Muscle of arm (tissue), 12 donors: ENCODE data around the gene GRIA1. TPM values are rescaled to one million over a fixed set of nuclear protein-coding genes. Genes with fewer than 3 reads are reported as not detected.
A peak's percentile ranks its signal among the peaks of the same experiment; 100 is the strongest.

Experiments used
- DNase-seq: peaks from one replicate; pipeline ENCODE4 v3.0.0-alpha.2; 2013
- polyA plus RNA-seq, 12 donors: library from polyadenylated mRNA; unstranded; fragments of 120-200 nt; gene quantifications; one replicate each; pipeline ENCODE4 v1.2.1, GENCODE V29; 2013; ENCODE audit not compliant: insufficient read length in 12 of 12

Gene GRIA1
- polyA plus RNA-seq, 12 donors = 0.65 to 3.6 (median 1.1) TPM; not detected in 2

DNA sequence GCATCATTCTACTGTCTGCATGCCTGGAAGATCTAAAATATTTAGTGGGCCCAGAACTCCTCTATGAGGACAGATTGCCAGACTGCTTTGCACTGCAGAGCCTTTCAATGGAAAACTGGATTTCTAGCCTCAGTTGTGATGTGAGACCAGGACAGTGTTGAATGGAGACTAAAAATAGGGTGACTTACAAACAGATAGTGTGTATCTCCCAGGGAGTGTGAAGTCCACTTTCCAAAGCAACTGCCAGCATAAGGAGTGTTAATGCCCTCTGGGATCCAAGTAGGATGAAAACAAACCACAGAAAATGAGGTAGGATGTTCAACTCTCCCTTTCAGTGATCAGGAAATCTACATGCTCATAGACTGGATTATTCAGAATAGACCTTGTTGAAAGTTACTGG lies 119.5 kb downstream of the GRIA1 start:
- DNase-seq = no peak

DNA sequence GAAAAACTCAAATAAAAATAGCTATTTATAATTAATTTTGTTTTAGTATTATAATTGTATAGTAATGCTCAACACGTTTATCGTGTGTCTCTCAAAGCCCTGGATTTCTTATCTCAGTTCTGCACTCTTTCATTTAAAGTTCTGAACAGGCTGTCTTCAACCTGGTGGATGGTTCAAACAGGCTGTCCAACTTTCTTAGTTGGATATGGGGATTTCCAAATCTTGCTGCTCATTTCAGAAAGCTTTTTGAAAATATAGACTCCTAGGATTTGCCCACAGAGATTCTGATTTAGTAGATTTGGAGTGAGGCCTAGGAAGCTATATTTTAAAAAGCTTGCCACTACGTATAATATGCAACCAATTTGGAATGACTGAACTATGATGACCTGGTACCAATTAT lies 120.3 kb downstream of the GRIA1 start:
- DNase-seq = no peak

DNA sequence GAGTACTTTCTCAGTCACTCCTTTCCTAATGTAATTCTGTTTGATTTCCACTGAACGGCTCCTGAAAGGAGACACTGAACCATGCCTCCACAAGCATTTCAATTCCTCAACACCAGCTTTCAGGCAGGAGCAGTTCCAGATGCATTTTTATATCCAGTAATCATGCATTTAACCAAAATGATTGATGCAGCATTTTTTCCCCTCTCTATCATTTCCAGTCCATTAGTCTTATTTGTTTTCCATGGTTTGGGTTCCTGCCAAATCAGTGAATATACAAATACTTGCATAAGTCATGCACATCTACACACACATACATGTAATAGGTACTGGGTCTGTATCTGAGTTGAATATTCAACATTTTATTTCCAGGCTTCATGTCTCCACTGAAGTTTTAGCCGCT lies 122.7 kb downstream of the GRIA1 start:
- no peak for DNase-seq

DNA sequence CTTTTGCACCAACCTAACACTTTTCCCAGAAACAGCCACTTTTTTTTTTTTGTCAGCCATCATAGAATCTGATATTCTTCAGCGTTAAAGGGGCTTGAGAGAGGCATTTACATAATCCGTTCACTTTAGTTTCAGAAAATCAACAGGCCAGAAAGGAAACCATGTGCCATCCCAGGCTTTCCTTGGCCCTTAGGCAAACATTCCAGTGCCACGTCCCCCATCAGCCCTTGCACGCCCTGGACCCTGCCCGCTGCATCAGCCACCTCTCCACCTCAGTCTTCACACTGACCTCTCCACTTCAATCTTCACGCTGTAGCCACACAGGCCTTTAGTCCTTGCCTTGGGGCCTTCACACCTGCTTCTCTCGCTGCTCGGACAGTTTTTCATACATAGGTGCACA lies 123.2 kb downstream of the GRIA1 start:
- DNase-seq = no peak

DNA sequence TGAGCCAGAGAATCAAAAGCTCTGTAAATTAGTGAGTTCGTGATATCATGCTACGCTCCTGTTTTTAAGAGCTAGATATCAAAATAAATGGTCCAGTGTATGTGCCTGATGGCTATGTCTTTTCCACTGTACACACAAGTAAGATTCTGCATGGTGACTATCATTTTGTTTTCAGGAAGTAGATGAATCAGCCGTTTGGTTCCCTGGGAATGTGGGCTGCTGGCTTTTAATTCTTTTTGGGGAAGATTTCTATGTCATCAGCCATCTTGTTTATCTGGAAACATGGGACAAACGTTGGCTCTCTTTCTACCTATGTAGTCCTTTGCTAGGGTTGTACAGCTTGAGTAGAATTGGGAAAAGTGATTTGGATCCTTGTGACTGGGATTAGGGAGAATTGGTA lies 126.7 kb downstream of the GRIA1 start:
- no peak for DNase-seq

DNA sequence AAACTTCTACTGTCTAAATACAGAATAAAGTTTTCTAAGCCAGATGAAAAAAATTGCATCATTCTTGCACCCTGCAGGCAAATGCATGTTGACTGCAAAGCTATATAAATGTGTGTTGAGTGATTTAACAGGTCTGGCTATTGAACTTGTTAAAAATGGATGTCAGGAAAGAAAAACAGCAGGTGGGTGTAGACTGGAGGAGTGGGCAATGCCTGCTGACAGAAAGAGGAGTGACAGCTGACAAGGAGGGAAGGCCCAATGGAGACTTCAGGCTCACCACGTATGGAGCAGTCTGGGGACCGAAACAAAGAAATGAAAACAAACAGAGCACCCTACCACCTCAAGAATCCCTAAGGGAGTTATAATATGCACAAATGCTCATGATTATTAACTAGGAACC lies 127.8 kb downstream of the GRIA1 start:
- DNase-seq = no peak

DNA sequence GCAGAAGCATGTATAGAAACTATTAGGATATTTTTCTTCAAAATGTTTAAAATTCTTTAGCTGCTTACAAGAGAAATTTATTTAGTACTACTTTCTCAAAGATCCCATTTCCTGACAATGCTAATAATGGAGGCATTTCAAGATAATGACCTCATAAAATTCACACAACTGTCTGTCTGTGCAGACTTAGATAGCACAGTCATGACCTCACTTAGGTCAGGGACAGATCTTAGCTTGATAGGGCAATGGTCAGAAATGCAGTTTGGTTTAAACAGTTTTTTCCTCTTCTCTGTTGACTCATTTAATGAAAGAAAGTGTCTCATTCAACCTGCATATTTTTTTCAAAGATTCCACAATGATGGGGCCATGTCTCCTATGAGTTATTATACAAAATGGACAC lies 128.4 kb downstream of the GRIA1 start:
- DNase-seq = no peak

DNA sequence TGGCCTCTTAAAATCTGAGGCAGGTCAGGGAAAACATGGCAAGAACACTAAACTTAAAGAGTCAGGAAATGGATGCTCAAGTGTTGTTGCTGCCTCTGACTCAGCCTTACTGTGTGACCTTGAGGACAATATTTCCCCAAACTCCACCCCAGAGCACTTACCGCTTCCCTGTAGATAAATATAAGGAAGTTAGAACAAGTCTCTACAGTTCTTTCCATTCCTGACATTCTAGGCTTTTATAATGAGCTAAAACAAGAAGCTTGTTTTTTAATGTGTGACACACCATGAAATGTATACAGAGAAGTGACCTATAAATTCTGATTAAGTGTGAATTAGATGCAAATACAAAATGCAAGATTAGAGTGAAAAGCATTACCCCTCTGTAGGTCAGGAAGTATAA lies 129.3 kb downstream of the GRIA1 start:
- no peak for DNase-seq

DNA sequence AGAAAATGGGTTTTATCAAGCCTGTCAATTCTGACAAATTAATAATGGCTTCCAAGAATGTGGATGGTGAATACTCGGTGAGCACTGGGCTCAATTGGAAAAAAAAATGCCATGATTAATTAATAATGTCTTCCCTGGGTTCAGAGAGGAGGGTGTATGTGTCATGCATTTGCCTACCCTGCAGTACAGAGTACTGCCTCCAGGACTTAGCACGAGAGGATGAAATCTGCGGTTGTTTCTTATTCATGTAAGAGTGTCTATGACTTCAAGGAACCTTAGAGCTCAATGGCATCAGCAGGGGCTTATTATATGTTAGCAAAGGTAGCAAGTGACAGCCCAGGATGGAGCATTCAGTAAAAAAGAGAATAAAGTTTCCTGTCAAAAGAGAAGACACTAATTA lies 132.7 kb downstream of the GRIA1 start:
- DNase-seq = no peak

DNA sequence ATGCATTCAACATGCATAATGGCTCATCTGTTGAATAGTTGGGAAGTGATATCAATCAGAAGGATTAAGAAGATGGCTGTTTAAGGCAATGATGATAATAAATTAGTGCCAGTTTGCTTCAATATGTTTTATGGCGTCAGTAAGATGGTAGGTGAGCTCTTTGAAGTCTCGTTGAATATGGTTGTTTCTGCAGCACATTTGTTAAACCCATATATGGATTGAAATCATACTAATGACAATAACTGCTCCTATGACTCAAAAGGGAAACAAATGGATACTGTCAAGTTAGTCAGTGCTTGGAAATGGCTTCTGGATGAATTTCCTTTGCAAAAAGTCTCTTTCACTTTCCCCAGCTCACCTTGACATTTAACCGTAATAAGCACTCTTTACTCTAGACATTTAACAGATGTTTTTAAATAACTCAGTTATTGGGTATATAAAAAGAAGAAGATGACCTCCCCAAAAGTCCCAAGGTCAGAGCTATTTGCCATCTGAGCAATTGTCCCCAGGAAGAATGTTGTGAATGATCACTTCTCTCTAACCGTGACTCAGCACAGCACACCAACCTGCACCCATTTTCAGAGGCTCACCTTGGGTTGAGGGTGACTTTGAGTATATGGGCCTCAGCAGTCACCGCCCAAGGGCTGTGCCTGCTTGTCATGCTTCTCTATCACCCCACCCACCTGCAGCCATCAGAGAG lies 133.4 kb downstream of the GRIA1 start:
- no peak for DNase-seq

DNA sequence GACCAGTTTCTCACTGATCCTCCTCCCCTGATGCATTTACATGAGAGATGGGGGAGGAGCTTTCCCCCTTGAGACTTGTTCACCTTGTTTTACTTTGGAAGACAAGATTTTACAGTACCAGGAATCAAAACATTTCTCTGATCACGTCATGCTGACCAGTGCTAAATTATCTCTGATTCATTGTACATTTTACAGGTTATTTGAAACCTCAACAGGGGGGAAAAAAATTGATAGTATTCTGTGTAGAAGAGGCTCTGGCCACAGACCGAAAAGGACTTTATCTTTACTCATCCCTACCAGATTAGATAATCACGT lies 133.9 kb downstream of the GRIA1 start:
- DNase-seq = no peak

DNA sequence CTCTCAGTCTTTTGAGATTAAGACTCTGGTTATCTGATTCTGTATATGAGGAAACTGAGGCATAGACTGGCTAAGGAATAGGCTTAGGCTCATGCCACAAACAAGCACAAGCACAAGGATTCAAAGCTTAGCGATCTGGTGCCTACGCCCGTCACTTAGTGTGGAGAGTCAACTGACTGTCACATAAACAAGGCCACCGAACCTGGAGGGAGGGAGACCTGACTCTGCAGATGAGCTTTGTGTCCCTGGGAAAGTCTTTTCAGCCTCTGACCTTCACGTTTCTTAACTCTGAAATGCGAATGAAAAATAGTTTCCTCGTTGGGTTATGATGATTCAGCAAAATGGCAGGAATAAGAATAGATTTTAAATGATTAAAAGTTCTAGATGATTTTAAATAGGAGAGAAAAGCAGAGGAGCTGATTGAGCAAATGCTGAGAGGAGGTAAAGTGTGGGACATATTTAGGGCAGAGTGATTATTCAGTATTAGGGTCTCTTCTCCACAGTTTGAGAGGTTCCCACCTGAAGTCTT lies 135.4 kb downstream of the GRIA1 start:
- no peak for DNase-seq

DNA sequence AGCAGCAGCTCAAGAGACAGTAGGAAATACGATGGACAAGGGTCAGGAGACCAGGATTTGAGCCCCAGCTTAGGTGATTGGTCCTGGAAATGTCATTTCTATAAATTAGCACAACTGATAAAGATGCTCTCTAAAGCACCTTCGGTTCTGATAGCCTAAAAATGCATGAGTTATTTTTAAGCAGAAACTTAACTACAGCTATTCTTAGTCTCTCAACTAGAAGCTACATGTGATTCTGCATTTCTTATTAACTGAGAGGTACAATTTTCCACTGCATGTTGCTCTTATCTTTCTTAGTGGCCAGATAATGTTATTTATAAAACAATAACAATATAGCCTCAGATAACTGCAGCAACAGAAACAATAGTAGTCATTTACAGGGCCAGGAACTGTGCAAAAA lies 136.4 kb downstream of the GRIA1 start:
- DNase-seq = no peak

DNA sequence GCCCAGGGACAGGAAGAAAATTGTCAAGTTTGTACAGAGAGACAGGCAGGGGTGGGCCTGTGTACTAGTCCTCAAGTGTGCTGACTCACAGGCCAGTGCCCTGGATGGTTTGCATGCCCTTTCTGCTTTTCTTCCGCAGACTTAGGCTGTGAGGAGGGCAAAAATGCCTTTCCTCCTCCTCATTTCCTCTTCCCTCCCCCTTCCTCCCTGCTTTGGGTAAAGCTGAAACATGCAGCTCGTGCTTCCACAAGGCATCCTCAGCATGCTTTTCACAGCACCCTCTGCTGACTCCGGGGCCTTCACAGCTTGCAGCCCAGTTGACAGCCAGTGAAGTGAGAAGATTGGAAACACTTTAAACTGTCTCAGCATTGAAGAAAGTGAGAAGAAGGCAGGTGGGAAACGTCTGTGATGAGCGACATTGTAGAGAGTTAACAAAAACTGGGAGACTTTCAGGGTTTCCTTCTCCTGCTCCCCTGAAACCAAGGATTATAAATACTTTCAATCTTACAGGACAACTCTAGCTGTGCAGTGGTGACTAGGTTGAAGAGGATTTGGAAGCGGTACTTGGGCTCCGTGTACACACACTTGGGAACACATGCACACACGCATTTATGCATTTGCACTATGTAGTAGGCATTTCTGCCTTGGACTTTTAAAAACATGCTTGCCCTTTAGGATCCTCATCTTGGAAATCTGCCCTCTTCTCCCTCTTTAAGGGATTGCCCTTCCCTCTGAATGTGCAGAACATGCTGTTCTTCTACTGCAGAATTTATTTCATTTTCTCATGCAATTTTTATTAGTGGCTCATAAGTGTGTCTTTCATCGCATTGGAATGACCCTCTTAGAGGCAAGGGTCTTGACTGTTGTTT lies 138.8 kb downstream of the GRIA1 start:
- DNase-seq = no peak

DNA sequence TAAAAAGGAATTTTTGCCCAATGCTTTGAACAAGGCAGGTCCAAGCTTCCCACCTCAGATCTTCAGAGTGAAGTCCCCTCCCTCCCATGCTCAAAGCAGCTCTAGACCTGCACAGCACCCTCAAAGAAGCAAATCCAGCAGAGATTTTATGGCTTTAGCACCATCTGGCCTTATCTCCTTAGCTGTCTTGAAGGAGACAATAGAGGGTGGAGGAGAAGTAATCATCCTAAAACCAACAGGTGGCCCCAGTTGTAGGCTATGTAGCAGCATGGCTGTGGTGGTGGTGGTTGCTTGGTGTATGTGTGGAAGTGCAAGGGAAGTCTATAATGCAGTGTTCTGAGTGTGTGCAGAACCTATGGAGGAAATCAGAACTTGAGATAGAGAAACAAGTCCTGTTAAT lies 140.1 kb downstream of the GRIA1 start:
- DNase-seq = no peak

DNA sequence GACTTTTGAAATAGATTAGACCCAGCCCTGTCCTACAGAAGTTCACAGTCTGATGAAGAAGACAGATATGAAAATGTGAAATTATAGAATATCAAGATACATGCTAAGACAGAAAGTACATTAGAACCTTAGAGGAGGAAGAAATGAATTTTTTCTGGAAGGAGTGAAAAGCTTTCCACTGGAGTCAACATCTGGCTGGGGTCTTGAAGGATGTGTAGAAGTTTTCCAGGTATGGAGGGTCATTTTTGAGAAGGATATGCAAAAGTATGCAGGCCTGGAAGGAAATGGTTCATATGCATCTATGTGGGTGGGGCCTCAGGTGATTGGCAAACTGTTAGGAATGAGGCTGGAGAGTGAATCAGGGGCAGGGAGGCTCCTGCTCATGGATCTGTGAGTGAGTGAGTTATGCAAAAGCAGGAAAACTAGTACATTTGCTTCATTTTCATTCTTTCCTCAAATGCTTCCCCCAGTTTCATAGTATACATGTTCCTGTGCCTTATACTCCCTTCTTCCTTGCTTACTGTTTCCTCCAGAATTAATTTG lies 142.3 kb downstream of the GRIA1 start:
- no peak for DNase-seq

DNA sequence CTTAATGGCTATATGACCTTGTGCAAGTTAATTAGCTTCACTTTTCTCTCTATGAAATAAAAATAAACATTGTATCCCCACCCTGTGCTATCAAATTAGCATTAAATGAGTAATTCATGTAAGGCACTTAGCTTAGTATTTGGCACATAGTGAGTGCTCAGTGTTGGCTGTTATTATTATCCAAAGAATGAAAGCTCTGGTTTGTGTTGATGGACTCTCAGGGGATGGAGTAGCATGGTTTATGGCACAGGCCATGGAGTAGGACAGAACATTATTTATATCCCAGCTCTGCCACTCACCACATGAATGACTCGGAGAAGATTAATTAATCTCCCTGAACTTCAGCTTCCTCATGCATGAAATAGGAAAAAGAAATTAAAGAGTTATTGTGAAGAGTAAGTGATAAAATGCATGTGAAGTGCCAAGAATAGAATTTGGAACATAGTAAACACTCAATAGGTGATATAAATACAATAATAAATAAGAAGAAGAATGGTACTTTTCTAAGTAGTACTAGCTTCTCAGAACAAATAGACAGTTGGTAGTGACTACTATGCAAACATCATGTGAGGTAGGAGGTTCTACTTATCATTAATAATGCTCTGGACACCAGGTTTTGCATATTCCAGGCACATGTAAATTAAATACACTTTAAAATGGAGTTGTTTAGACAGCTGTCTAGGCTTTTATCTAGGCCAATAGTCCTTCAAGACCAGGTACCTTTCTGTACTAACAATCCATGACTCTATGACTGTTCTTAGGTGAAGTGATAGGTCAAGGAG lies 146.4 kb downstream of the GRIA1 start:
- DNase-seq = no peak

DNA sequence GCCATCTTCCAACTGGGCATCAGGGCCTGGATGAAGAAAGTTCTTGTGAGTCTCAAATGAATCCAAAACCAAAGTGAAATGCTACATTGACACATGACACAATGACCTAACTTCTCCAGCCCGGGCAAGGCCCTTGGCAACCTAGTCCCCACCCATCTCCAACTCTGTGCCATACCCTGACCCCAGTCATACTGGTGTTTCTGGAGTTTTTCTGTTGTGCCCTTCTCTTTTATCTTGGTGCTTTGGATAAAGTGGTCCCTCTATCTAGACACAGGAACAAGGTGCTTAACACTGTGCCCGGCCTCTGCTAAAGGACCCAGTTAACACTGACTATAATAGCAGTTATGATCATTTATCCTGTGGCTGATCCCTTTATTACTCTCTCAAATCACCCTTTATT lies 149.8 kb downstream of the GRIA1 start:
- DNase-seq = no peak

DNA sequence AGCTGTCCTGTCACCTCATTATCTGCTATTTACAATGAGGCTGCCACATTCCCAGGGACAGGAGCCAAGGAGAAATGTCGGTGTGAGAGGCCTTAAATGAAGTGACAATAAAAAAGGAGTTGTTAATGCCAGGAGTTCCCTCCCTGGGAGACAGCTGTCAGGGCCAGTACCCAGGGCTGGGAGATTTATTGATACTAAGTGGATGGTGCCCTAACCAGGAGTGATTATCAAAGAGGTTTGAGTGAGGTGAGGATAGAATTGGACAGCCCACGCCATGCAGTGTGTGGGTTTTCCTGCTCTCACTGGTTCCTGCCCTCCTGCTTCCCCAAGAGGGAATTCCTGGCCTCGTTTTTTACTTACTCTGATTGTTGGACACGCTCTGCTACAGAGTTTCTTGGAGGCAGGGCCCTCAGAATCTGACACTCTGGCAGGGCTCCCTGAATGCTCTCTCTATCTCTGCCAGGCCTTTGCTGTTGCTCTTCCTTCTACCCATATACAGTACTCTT lies 150.8 kb downstream of the GRIA1 start:
- peak; percentile 18 for DNase-seq

DNA sequence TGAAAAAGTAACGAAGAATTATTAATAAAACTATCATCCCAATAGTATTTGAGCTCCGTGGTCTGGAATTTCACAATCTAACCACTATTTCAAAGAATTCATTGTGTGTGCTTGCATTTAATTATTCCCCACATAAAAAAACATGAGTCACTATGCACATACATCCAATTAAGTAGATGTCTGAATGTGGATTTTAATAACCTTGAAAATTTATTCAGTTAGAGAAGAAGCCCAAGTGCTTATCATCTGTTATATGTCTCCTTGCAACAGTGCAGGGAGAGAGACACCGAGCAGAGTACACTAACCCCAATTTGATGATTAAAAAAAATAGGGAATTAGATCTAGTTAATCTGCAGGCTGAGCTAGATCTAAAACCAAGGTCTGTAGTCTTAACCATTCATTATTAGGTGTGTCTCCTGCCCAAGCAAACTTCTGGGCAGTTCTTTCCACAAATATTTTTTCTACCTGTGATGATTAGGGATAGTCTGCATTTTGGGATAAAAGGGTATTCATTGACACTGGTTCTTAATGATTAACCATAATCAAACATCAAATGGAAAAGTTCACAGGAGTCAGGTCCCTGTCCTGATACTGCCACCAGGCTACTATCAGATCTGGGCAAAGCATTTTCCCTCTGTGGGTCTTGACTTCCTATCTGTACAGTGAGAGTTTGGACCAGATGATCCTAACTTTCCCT lies 164.2 kb downstream of the GRIA1 start:
- DNase-seq = no peak

DNA sequence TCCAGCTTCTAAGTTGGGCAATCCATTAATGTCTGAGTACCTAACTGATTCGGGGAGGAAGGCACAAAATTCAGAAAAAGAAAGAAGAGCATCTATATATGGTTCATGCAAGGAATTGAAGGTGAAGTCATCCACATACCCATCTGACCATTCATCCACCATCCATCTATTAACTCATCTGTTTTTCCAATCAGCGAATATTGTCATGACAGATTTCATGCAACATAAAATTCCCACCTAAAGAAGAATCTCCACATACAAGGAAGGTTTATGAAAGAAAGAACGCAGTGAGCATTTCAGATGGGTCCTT lies 164.7 kb downstream of the GRIA1 start:
- no peak for DNase-seq

DNA sequence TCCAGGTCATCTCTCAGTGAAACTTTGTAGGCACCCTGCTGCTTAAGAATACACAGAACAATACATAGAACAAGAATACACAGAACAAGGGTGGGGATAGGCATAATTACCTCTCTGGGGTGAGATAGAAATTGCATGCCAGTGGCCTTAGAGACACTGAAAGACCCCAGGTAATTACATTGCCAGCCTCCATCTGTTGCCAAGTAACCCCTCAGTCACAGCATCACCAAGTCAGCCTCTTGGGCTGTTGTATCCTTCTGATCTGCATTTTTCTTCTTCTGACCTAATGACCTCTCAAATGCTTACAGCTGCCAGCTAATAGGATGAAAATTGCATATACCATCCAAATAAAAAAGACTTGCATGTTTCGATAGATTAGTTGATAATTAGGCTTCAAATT lies 167.7 kb downstream of the GRIA1 start:
- no peak for DNase-seq
